ENCODE results near the gene SDCBP2. TPM values are rescaled to one million over a fixed set of nuclear protein-coding genes. Genes with fewer than 3 reads are reported as not detected.

Gene SDCBP2
- total RNA-seq, 2 donors from 2014 or later: 3.1 to 5.4 TPM

DNA sequence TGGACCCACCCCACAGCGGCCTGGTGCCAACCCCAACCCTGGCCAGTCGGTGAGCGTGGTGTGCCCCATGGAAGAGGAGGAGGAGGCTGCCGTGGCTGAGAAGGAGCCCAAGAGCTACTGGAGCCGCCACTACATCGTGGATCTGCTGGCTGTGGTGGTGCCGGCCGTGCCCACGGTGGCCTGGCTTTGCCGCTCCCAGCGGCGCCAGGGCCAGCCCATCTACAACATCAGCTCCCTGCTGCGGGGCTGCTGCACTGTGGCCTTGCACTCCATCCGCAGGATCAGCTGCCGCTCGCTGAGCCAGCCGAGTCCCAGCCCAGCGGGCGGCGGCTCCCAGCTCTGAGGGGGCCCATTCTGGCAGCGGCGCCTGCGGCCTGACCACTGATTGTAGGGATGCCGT, 23.2 kb downstream of the SDCBP2 start:
- intact Hi-C loops (cut with DNase I): no loop called here
- DNase-seq (ENCODE audit: low spot score): peak; percentile 66

DNA sequence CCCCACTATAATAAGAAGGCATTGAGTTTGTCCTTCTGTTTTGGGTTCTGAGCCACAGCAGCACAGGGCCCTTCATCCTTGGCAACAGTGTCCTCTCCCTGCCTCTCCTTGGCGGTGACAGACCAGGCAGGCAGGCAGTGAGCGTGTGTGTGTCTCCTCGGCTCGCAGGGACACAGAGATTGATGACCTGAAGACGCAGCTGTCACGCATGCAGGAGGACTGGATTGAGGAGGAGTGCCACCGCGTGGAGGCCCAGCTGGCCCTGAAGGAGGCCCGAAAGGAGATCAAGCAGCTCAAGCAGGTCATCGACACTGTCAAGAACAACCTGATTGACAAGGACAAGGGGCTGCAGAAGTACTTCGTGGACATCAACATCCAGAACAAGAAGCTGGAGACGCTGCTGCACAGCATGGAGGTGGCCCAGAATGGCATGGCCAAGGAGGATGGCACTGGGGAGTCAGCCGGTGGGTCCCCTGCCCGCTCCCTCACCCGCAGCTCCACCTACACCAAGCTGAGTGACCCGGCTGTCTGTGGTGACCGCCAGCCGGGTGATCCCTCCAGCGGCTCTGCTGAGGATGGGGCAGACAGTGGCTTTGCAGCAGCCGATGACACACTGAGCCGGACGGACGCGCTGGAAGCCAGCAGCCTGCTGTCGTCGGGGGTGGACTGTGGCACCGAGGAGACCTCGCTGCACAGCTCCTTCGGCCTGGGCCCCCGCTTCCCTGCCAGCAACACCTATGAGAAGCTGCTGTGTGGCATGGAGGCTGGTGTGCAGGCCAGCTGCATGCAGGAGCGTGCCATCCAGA, 24.0 kb downstream of the SDCBP2 start:
- intact Hi-C loops (cut with DNase I): no loop called here
- DNase-seq (ENCODE audit: low spot score): peak; percentile 66

DNA sequence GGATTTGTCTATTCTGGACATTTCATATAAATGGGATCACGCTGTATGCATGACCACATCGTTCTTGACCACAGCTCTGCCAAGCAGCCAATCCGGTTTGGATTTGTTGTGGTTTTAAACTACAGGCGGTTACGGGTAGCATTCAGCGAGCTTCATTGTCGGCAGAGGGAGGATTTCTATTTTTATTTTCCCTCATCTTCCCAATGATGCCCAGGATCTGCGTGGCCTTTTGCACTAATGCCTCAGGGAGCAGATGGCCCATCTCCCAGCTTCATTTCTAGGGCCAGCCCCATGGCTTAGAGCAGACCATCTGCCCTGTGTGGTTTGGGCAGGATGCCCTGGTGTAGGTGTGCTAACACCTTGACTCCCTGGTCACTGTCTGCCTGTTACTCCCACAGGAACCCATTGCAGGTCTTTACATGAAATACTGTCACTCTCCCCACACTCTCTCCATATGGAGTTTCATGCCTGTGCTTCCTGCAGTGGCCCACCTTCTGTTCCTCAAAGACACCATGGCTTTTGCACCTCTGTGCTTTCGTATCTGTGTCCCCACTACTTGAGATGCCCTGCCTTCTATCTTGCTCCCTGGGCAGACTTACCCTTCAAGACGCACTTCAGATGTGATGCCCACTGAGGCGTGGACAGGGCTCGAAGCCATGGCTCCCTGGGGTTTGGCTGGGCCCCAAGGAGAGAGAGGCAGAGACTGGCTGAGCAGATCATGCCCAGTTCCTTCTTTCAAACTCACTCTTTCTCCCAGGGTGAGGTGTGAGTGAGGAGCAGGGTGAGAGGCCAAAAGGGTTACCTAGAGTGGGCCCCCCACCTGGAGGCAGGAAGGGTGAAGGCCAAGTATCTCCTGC, 26.0 kb downstream of the SDCBP2 start:
- DNase-seq (ENCODE audit: low spot score): peak; percentile 58

DNA sequence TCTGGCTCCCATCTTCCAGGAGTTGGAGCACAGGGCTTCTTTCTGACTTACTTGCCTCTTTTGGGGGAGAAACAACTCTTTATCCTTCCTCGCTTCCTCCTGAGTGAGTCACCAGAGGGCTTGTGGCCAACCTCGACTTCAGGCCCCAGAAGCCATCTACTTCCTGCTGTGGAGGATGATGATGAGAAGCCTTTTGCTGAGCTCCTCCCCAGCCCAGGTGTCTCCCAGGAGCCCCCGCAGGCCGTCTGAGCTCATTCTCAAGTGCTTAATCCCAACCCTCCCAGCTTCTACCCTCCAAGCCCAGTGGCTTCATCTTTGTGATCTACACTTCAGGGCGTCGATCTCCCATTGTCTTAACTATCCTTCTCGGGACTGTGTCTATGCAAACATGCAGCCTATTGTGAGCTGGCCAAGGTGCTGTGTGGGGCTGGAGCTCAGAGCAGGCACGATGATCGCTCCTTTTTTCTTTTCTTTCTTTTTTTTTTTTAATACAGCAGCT, 27.9 kb downstream of the SDCBP2 start:
- intact Hi-C loops (cut with DNase I): no loop called here
- peak; percentile 78 for DNase-seq (ENCODE audit: low spot score)

More for the DNA sequence above, 26.0 kb downstream of the SDCBP2 start:
- intact Hi-C loops (cut with DNase I): no loop called here

DNA sequence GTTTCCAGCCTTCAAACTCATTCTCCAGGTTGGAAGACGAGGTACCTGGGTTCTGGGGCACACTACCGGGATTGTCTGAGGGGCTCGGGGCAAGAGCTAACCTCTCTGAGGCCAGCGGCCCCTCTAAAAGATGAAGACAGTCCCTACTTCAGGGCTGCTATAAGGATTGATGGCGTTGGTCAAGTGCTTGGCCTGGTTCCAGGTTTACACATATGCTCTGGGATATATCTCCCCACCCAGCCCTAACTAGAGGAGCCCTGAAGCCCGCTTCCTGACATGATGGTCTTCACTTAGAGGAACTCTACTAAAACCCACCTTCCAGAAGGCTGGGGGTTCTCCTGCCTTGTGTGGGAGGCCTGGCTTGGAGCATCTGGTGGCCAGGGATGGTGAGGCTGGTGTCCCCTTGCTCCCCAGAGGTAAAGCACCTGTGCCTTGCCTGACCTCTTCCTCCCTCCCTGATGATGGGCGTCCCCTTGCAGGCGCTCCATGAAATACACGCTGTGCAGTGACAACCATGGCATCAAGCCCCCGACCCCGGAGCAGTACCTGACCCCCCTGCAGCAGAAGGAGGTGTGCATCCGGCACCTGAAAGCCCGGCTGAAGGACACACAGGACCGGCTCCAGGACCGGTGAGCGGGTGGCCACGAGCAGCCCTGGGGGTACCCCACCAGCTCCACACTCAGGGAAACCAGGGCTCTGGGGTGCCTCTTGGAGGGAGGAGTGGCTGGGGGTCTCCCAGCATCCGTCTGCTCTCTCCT, 28.7 kb downstream of the SDCBP2 start:
- intact Hi-C loops (cut with DNase I): no loop called here
- peak; percentile 73 for DNase-seq (ENCODE audit: low spot score)

DNA sequence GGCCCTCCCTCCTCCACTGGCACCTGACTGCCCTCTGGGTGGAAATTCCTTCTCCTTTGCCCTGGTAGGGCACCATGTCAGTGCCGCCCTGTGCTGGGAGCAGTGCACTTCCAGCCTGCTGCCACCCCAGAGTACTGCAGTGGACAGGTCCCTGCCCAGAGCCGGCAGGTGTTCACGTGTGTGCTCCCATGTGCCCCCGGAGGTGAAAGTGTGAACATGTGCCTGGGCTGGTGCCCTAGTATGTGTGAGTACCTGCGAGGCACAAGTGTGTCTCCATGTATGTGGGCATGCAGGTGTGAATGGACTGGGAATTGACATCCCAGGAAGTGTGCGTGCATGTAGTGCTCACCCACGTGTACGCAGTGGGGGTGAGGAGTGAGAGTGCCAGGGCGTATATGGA, 29.4 kb downstream of the SDCBP2 start:
- DNase-seq (ENCODE audit: low spot score): peak; percentile 72

DNA sequence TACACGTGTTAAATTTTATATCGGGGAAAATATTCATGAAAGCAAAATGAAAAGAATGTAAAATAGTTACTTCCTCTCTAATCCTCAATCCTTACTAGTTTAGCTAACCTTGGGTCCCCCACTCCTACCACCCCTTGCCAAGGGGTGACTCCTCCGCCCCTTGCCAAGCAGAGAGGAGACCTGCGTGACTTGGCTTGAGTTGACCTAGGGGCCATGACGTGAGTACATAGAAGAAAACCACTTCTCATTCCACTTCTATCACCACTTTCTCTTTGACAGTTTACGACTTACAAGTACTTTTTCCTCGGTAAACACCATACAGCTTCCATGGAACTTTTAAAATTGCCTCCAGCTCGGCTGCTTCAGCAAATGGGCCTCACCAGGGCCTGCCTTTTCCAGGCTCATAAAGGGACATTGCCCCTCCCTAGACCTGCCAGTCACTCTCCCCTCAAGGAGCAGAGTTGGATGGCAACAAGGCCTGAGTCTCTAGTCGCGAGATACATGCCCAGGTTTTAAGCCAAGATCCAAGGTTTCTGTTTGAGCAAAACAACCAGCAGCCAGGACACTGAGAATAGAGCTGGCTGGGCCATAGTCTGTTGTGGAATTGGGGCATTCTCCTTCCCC, 29.9 kb downstream of the SDCBP2 start:
- peak; percentile 52 for DNase-seq (ENCODE audit: low spot score)
- intact Hi-C loops (cut with DNase I): no loop called here

More for the DNA sequence above, 29.4 kb downstream of the SDCBP2 start:
- intact Hi-C loops (cut with DNase I): no loop called here

DNA sequence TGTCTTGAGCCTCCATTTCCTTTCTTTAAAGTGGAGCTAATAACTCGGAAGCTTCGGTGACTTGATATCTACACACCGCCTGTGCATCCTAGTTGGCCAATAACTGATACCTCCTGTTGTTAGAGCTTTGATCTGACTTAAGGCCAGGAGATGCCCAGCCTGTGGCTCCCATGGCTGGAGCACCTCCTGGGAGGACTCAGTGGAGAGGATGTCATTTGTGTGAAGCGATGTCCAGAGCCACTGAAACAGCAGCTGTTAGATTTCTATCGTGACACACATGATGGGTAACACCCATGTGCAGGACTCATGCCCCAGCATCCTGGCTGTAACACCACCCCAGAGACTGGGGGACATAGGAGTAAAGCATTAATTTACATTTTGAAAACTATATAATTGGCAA, 30.8 kb downstream of the SDCBP2 start:
- intact Hi-C loops (cut with DNase I): no loop called here
- peak; percentile 30 for DNase-seq (ENCODE audit: low spot score)

DNA sequence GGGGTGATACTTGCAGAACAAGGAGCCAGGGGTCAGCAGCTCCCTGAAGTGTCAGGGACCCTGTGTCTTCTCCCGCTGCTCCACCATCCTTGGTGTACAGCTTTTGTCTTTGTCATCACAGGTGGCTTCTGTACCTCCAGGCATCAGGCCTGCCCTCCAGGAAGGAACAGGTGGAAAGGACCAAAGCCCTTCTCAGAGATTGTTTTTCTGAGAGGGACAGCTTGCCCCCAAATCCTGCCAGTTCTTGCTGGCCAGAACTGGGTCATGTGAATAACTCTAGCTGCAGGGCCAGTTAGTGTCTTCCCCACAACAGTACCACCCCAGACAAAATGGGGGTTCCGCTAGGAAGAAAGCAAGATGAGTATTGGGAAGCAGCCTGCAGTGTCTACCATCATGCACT, 31.5 kb downstream of the SDCBP2 start:
- peak; percentile 45 for DNase-seq (ENCODE audit: low spot score)
- intact Hi-C loops (cut with DNase I): no loop called here

DNA sequence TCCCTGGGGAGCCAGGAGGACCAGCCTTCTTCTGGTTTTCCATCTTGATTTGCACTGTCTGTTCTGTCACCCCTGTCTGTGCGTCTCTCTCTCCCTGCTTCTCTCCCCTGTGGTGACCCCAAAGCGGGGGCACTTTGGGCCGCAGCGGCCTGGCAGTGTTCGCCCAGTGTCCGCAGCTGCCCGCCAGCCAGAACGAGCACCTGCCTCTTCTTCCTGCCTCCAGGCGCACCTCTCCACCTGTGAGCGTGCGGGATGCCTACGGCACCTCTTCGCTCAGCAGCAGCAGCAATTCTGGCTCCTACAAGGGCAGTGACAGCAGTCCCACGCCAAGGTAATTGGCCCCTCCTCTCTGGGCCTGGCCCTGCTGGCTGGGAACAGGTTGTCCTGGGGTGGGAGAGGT, 32.0 kb downstream of the SDCBP2 start:
- DNase-seq (ENCODE audit: low spot score): peak; percentile 57
- intact Hi-C loops (cut with DNase I): no loop called here

DNA sequence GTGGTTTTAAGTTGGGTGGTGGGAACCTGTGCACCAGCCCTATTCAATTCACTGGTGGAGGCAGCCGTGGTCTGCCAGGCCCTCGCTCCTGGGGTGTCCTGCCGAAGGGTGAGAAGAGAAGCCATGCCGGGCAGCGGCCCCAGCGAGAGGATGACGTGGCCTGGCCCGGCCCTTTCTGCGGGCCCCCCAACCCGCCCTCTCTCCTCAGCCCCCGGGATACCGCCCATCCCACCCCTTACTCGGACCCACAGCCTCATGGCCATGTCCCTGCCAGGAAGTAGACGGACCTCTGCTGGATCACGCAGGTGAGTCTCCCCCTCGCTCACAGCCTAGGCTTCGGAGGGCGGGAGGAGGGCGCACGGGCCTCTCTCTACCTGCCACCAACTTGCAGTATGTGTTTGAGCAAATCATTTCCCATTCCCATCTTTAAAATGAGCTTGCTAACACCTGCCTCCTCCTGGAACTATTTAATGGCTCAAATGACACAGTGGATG, 32.8 kb downstream of the SDCBP2 start:
- intact Hi-C loops (cut with DNase I): no loop called here
- DNase-seq (ENCODE audit: low spot score): peak; percentile 69

DNA sequence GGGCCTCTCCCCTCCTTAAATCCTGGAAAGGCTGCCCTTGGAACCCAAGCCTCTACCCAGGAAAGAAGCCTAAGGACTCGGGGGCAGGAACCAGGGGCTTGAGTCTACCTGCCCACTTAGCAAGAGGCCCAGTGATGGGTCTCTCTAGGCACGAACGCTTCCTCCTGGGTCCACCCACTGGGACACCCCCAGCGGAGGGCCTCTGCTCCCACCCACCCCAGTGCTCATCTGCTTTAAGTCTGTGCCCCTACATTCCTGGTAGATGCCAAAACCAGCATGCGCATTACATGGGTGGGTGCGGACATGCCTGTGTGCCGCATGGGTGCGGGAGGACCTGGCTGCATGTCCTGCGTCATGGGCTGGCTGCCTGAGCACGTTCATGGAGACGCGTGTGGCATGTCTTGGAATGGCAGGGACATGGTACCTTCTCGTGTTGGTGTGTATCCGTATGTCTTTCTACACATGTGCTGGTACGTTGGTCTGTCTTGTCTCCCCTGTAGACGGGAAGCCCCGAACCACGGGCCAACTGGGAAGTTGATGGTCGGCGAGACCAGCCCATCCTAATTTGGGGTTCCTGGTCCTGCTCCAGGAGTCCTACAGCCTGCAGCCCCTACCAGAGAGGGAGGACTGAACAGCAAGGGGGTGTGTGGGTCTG, 33.5 kb downstream of the SDCBP2 start:
- intact Hi-C loops (cut with DNase I): no loop called here
- peak; percentile 68 for DNase-seq (ENCODE audit: low spot score)

DNA sequence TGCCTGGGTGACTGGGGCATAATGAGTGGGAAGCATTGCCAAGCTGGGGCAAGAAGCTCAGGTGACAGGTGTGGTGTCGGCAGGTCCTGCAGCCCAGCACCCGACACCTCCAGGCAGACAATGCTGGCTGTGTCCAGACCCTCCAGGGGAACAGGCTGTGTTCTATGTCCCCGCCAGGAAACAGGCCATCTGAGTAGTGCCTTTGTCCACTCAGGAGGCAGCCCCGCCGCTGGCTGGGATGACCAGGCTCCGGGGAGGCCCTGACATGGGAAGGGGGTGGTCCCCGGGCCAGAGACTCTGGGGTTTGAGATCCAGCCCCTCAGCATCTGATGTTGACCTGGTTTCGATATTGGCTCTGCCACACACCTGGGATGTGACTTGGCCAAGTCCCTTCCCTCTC, 34.4 kb downstream of the SDCBP2 start:
- peak; percentile 78 for DNase-seq (ENCODE audit: low spot score)
- intact Hi-C loops (cut with DNase I): loop anchor here in 1 of 2 donors (5.0 kb wide), 1 partner anchor 1138 kb away; no protein-coding TSS in a partner anchor

DNA sequence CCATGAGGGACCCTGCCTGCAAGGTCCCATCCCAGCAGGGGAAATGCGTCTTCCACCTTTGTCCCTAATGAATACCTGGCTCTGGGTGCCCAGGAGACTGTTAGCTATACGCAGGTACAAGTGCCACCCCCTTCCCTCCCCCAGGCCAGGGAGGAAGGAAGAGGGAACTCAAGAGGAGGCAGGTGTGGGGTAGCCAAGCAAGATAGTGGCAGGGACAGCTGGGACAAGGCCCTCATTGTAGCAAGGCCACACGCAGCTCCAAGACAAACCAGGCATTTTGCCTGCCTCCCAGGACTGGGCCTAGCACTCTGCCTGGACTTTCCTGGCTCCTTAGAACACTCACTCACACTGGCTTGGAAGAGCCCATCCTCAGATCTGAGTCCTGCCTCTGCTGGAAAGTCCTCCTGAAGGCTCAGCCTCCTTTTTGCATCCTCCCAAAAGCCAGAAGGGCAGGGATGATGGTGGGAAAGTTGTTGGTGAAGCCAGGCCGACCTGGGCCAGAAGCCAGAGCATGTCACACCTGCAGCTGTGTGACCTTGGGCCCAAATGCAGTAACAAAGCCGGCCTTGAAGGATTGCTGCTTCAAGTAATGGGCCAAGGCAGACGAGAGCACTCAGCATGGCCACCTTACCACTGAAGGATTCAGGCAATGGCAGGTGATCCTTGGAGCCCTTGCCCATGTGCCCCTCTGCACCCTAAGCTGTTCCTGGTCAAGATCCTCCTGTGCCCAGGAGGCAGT, 35.1 kb downstream of the SDCBP2 start:
- peak; percentile 31 for DNase-seq (ENCODE audit: low spot score)
- intact Hi-C loops (cut with DNase I): loop anchor here in 1 of 2 donors (5.0 kb wide), 1 partner anchor 1138 kb away; no protein-coding TSS in a partner anchor

DNA sequence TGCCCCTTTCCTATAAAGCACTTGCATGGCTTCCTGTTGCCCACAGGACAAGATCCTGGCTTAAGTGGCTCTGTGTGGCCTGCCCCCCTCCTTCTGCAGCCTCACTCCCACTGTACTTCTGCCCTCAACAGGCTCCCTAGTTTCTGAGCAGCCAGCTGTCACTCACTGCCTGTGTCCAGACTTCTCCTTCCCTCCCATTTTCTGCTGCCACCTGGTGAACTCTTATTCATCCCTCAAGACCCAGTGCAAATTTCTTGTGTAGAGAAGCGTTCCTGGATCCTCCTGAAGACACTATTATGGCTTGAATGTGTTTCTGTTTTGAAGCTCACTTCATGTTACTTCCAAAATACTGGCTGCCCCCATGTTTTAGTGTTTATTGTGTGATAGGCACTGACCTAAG, 36.3 kb downstream of the SDCBP2 start:
- no peak for DNase-seq (ENCODE audit: low spot score)
- intact Hi-C loops (cut with DNase I): loop anchor here in 1 of 2 donors (5.0 kb wide), 1 partner anchor 1140 kb away; no protein-coding TSS in a partner anchor

DNA sequence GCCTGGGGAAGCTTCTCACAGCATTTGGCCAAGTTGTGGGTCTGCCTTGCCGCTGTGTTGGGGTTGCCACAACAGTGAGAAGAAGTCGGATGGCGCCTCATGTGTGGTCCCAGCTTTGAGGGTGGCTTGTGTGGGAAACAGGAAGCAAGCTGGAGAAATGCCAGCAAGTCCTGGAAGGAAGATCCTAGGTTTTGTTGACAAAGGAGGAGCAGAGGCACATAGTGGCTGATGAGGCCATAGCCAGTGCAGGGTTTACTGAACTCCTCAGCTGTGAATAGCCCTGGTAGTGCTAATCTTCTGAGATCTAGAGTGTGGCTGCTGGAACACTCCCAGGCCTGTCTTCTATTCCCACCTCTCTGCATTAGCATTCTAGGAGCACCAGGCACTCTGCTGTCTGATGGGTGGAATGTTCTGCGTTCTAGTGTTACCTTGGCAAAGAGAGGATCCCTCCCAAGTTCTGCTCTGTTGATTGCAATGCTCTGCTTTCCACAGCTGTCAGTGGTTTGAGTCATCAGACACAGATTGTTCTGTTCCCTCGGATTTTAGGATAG, 37.7 kb downstream of the SDCBP2 start:
- intact Hi-C loops (cut with DNase I): loop anchor here in 1 of 2 donors (5.0 kb wide), 1 partner anchor 1141 kb away; no protein-coding TSS in a partner anchor
- peak; percentile 29 for DNase-seq (ENCODE audit: low spot score)
